Measurements from ENCODE around the gene PTPN21. TPM values are rescaled to one million over a fixed set of nuclear protein-coding genes. Genes with fewer than 3 reads are reported as not detected.

Gene PTPN21
- total RNA-seq, 1 donor, result 17.4 TPM

- Histone ChIP-seq H3K36me3 (ENCODE audit: insufficient read depth, low read length) (peaks cover 25% of the 10 kb centered on the region), H3K79me2 (ENCODE audit: insufficient read depth, low read length) (no peaks in the 10 kb centered on the region), H3K4me1 (ENCODE audit: insufficient read depth, low read length) (no peaks in the 10 kb centered on the region), H2AFZ (ENCODE audit: low read length) (no peak overlapping the region), H3K4me2 (ENCODE audit: insufficient read depth, low read length) (no peak overlapping the region), H4K20me1 (ENCODE audit: insufficient read depth, low read length) (no peaks in the 10 kb centered on the region), H3K27ac (ENCODE audit: low read depth, low read length) (no peak overlapping the region), H3K27me3 (ENCODE audit: insufficient read depth, low read length) (no peaks in the 10 kb centered on the region), H3K4me3 (ENCODE audit: insufficient read depth, low read length) (no peak overlapping the region), H3K9me3 (ENCODE audit: low read depth, low read length) (no peaks in the 10 kb centered on the region)
- DNase-seq (ENCODE audit: insufficient read length, low spot score, missing footprints), result no peak
- TF ChIP-seq, protein P1, sequence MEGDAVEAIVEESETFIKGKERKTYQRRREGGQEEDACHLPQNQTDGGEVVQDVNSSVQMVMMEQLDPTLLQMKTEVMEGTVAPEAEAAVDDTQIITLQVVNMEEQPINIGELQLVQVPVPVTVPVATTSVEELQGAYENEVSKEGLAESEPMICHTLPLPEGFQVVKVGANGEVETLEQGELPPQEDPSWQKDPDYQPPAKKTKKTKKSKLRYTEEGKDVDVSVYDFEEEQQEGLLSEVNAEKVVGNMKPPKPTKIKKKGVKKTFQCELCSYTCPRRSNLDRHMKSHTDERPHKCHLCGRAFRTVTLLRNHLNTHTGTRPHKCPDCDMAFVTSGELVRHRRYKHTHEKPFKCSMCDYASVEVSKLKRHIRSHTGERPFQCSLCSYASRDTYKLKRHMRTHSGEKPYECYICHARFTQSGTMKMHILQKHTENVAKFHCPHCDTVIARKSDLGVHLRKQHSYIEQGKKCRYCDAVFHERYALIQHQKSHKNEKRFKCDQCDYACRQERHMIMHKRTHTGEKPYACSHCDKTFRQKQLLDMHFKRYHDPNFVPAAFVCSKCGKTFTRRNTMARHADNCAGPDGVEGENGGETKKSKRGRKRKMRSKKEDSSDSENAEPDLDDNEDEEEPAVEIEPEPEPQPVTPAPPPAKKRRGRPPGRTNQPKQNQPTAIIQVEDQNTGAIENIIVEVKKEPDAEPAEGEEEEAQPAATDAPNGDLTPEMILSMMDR (IDR thresholded peaks at IDR 0.05; ENCODE audit: extremely low read depth, low read depth, low read length), result no peak
Measured at GRCh38 chr14:88488081-88488480, 66.7 kb downstream of the PTPN21 start.

- H3K36me3 ChIP-seq (ENCODE audit: insufficient read depth, low read length), result peaks cover 43% of the 10 kb centered on the region
Measured at GRCh38 chr14:88482524-88482923, 72.3 kb downstream of the PTPN21 start.

GRCh38 chr14:88481794-88482193 is 73.0 kb downstream of the PTPN21 start:
- no peaks in the 10 kb centered on the region for H3K79me2 ChIP-seq (ENCODE audit: insufficient read depth, low read length)
- H3K27me3 ChIP-seq (ENCODE audit: insufficient read depth, low read length), result no peaks in the 10 kb centered on the region
- no peak overlapping the region for H3K4me2 ChIP-seq (ENCODE audit: insufficient read depth, low read length)
- H3K27ac ChIP-seq (ENCODE audit: low read depth, low read length), result no peak overlapping the region
- no peak overlapping the region for H2AFZ ChIP-seq (ENCODE audit: low read length)
- peaks cover 6% of the 10 kb centered on the region for H3K4me1 ChIP-seq (ENCODE audit: insufficient read depth, low read length)
- H3K4me3 ChIP-seq (ENCODE audit: insufficient read depth, low read length), result no peak overlapping the region
- H4K20me1 ChIP-seq (ENCODE audit: insufficient read depth, low read length), result peaks cover 6% of the 10 kb centered on the region
- TF ChIP-seq, protein P1 (IDR thresholded peaks at IDR 0.05; ENCODE audit: extremely low read depth, low read depth, low read length), result no peak
- no peak for DNase-seq (ENCODE audit: insufficient read length, low spot score, missing footprints)
- no peaks in the 10 kb centered on the region for H3K9me3 ChIP-seq (ENCODE audit: low read depth, low read length)
- peaks cover 43% of the 10 kb centered on the region for H3K36me3 ChIP-seq (ENCODE audit: insufficient read depth, low read length)

More at GRCh38 chr14:88482524-88482923, 72.3 kb downstream of the PTPN21 start:
- DNase-seq (ENCODE audit: insufficient read length, low spot score, missing footprints), result no peak
- H3K4me2 ChIP-seq (ENCODE audit: insufficient read depth, low read length), result no peak overlapping the region
- TF ChIP-seq, protein P1 (IDR thresholded peaks at IDR 0.05; ENCODE audit: extremely low read depth, low read depth, low read length), result no peak
- peaks cover 6% of the 10 kb centered on the region for H4K20me1 ChIP-seq (ENCODE audit: insufficient read depth, low read length)
- H3K9me3 ChIP-seq (ENCODE audit: low read depth, low read length), result no peaks in the 10 kb centered on the region
- H3K27me3 ChIP-seq (ENCODE audit: insufficient read depth, low read length), result no peaks in the 10 kb centered on the region
- no peak overlapping the region for H3K27ac ChIP-seq (ENCODE audit: low read depth, low read length)
- H3K79me2 ChIP-seq (ENCODE audit: insufficient read depth, low read length), result no peaks in the 10 kb centered on the region
- H3K4me3 ChIP-seq (ENCODE audit: insufficient read depth, low read length), result no peak overlapping the region
- peaks cover 6% of the 10 kb centered on the region for H3K4me1 ChIP-seq (ENCODE audit: insufficient read depth, low read length)
- H2AFZ ChIP-seq (ENCODE audit: low read length), result no peak overlapping the region

DNA sequence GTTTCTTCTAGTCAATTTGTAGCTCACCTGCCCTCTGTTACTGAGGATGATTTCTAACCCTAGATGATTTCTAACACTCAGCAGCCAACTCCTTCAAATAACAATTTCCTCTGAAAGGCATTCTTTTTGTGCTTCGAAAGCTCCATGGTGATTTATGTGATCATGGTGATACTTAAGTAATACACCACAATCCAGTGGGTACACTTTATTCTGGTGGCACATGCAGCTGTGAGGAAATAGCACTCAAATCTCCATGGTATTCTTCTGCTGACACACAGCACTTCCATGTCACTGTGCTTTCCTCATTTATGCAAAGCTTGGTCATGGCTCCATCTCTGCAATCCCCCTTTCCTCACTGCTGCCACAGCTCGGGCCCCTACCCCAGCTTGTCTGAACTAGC is 73.7 kb downstream of the PTPN21 start:
- no peaks in the 10 kb centered on the region for H3K27me3 ChIP-seq (ENCODE audit: insufficient read depth, low read length)

More for the DNA sequence above, 73.7 kb downstream of the PTPN21 start:
- Histone ChIP-seq H3K27ac (ENCODE audit: low read depth, low read length) (no peak overlapping the region), H4K20me1 (ENCODE audit: insufficient read depth, low read length) (peaks cover 12% of the 10 kb centered on the region), H3K4me2 (ENCODE audit: insufficient read depth, low read length) (no peak overlapping the region), H3K4me3 (ENCODE audit: insufficient read depth, low read length) (no peak overlapping the region), H3K9me3 (ENCODE audit: low read depth, low read length) (no peaks in the 10 kb centered on the region), H3K36me3 (ENCODE audit: insufficient read depth, low read length) (peaks cover 38% of the 10 kb centered on the region), H3K4me1 (ENCODE audit: insufficient read depth, low read length) (peaks cover 12% of the 10 kb centered on the region), H2AFZ (ENCODE audit: low read length) (no peak overlapping the region), H3K79me2 (ENCODE audit: insufficient read depth, low read length) (no peaks in the 10 kb centered on the region)
- TF ChIP-seq, protein P1 (IDR thresholded peaks at IDR 0.05; ENCODE audit: extremely low read depth, low read depth, low read length), result no peak
- DNase-seq (ENCODE audit: insufficient read length, low spot score, missing footprints), result no peak

Measured in osteoblast (primary cell).